Right atrium auricular region (tissue), 2 donors: Measurements from ENCODE around the gene ACSM2A. TPM values are rescaled to one million over a fixed set of nuclear protein-coding genes. Genes with fewer than 3 reads are reported as not detected.
"Not testable (repeated sequence)": the region's sequence is repeated elsewhere in the genome, so short reads cannot be mapped to it uniquely, and the experiment has no call there.

Source experiments
- DNase-seq: peaks from one replicate; pipeline ENCODE4 v3.0.0-alpha.2; 2019; ENCODE audit warnings: low spot score
- H3K27ac ChIP-seq, 2 donors: fragments of 200-600 bp; sonication (generic); 1 replicate in 1 of 2; 2 replicates in 1 of 2; pipeline ENCODE4 v1.5.1; 2016 to 2019
- H3K27me3 ChIP-seq, 2 donors: fragments of 200-600 bp; sonication (generic); one replicate each; pipeline versions ENCODE4 v1.5.1 to v1.6.0; 2017 to 2019
- H3K36me3 ChIP-seq: fragments of 200-600 bp; sonication (generic); one replicate; pipeline ENCODE4 v1.5.1; 2016
- H3K4me1 ChIP-seq, 2 donors: fragments of 200-600 bp; sonication (generic); one replicate each; pipeline versions ENCODE4 v1.5.1 to v1.6.0; 2017 to 2019
- H3K4me3 ChIP-seq, 2 donors: fragments of 200-600 bp; sonication (generic); 1 replicate in 1 of 2; 2 replicates in 1 of 2; pipeline ENCODE4 v1.5.1; 2017 to 2019; ENCODE audit warnings: mild to moderate bottlenecking in 1 of 2, moderate library complexity in 1 of 2
- H3K9me3 ChIP-seq, 2 donors: fragments of 200-600 bp; sonication (generic); one replicate each; pipeline ENCODE4 v1.5.1; 2019
- CTCF ChIP-seq, 2 donors: fragments of 200-600 bp; sonication (generic); IDR thresholded peaks; one replicate each; pipeline ENCODE4 v1.5.1; 2019; ENCODE audit warnings: antibody characterized with exemption in 2 of 2
- total RNA-seq, 2 donors: library from RNA; depleted of rRNA; stranded (reverse); fragments of >200 nt; gene quantifications; one replicate each; pipeline ENCODE4 v1.1.0, GENCODE V29; 2016

ACSM2A gene
- total RNA-seq, 2 donors from 2014 or later: not detected

- Histone ChIP-seq H3K27me3 (no peaks in the 10 kb centered on the region), H3K27ac (no peak overlapping the region), H3K4me3 (no peak overlapping the region), H3K9me3 (no peaks in the 10 kb centered on the region), H3K36me3 (no peaks in the 10 kb centered on the region), H3K4me1 (no peaks in the 10 kb centered on the region)
- no peak for DNase-seq
- no peak for TF ChIP-seq CTCF (IDR thresholded peaks at IDR 0.05)
Observed at GRCh38 chr16:20484726-20485125, 33.4 kb downstream of the ACSM2A start.

- H3K4me1 ChIP-seq: no peaks in the 10 kb centered on the region
- TF ChIP-seq CTCF (IDR thresholded peaks at IDR 0.05): no peak
- DNase-seq: no peak
- no peak overlapping the region for H3K4me3 ChIP-seq
- H3K27ac ChIP-seq: no peak overlapping the region
- H3K36me3 ChIP-seq: no peaks in the 10 kb centered on the region
- H3K9me3 ChIP-seq: no peaks in the 10 kb centered on the region
- no peaks in the 10 kb centered on the region for H3K27me3 ChIP-seq
Observed at GRCh38 chr16:20485408-20485807, 34.1 kb downstream of the ACSM2A start.

- not testable (repeated sequence) for H3K27ac ChIP-seq, H3K9me3 ChIP-seq, H3K36me3 ChIP-seq, H3K27me3 ChIP-seq, DNase-seq, H3K4me1 ChIP-seq, H3K4me3 ChIP-seq
Observed at GRCh38 chr16:20490994-20491393, 39.7 kb downstream of the ACSM2A start.

- H3K4me1 ChIP-seq, H3K27me3 ChIP-seq, H3K9me3 ChIP-seq, DNase-seq, H3K36me3 ChIP-seq, H3K4me3 ChIP-seq, H3K27ac ChIP-seq: not testable (repeated sequence)
Observed at GRCh38 chr16:20491448-20491847, 40.1 kb downstream of the ACSM2A start.

GRCh38 chr16:20504418-20504817 lies 53.1 kb downstream of the ACSM2A start:
- no peaks in the 10 kb centered on the region for H3K27me3 ChIP-seq
- no peak overlapping the region for H3K27ac ChIP-seq
- no peak for DNase-seq
- no peak overlapping the region for H3K4me3 ChIP-seq
- no peak for TF ChIP-seq CTCF (IDR thresholded peaks at IDR 0.05)
- H3K36me3 ChIP-seq: no peaks in the 10 kb centered on the region
- H3K4me1 ChIP-seq: no peaks in the 10 kb centered on the region
- peaks cover 0 to 15% of the 10 kb centered on the region in 2 donors for H3K9me3 ChIP-seq

- TF ChIP-seq CTCF (IDR thresholded peaks at IDR 0.05): no peak
- no peak for DNase-seq
- H3K4me3 ChIP-seq: no peak overlapping the region
Observed at GRCh38 chr16:20507280-20507679, 56.0 kb downstream of the ACSM2A start.

GRCh38 chr16:20510323-20510722 lies 59.0 kb downstream of the ACSM2A start:
- Histone ChIP-seq H3K36me3 (no peaks in the 10 kb centered on the region), H3K27me3 (no peaks in the 10 kb centered on the region), H3K4me3 (no peak overlapping the region), H3K9me3 (peaks cover 0 to 15% of the 10 kb centered on the region in 2 donors), H3K4me1 (no peaks in the 10 kb centered on the region), H3K27ac (no peak overlapping the region)
- no peak for DNase-seq
- TF ChIP-seq CTCF (IDR thresholded peaks at IDR 0.05): no peak

More at GRCh38 chr16:20507280-20507679, 56.0 kb downstream of the ACSM2A start:
- Histone ChIP-seq H3K4me1 (no peaks in the 10 kb centered on the region), H3K9me3 (peaks cover 0 to 15% of the 10 kb centered on the region in 2 donors), H3K27me3 (no peaks in the 10 kb centered on the region), H3K27ac (no peak overlapping the region), H3K36me3 (no peaks in the 10 kb centered on the region)
